EL (cell line): ENCODE results near the gene AP5M1.
"Not testable (repeated sequence)": the region's sequence is repeated elsewhere in the genome, so short reads cannot be mapped to it uniquely, and the experiment has no call there.

Experiments used
- DNase-seq: peaks from one replicate; pipeline ENCODE4 v3.0.0-alpha.2; 2016

The AP5M1 gene

DNA sequence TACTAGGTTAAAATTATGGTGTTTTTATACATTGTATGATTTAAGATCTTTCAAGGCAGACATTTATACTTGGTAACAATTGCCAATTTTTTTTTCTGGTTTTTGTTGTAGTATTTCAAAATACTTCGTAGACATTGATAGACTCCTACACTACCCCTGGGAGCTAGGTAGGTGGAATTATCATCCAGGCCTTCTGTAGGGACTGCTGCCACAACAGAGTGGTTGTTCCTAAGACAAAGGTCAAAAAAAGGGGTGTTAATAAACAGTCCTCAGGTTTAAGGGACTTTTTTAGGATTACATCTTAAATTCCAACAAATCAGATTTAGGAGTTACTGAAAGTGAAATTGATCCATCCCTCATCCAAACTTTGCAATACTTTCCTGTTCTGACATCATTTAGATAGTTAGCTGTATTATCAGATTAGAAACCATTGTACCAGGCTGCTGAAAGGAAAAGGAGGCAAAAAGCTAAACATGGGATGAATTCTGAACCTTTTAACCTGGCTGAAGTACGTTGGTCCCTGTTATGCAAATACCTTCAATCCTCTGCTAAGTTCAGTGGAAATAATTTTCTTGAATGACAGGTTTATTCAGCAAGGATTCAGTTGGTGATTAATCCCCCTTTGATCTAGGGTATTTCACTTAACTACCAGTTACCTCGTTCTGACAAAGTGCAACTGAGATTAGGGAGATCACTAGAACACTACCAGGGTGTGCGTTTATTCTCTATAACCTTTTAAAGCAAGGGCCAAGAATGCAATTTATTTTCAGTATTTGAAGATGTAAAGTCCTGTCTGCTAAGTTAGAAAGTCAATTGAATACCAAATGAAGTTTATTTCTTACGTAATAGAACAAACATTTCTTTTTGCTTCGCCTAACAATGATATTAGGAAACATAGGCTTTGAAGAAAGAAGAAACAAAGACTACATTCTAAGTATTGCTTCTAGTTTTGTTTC is 23.2 kb downstream of the AP5M1 start:
- no peak for DNase-seq

DNA sequence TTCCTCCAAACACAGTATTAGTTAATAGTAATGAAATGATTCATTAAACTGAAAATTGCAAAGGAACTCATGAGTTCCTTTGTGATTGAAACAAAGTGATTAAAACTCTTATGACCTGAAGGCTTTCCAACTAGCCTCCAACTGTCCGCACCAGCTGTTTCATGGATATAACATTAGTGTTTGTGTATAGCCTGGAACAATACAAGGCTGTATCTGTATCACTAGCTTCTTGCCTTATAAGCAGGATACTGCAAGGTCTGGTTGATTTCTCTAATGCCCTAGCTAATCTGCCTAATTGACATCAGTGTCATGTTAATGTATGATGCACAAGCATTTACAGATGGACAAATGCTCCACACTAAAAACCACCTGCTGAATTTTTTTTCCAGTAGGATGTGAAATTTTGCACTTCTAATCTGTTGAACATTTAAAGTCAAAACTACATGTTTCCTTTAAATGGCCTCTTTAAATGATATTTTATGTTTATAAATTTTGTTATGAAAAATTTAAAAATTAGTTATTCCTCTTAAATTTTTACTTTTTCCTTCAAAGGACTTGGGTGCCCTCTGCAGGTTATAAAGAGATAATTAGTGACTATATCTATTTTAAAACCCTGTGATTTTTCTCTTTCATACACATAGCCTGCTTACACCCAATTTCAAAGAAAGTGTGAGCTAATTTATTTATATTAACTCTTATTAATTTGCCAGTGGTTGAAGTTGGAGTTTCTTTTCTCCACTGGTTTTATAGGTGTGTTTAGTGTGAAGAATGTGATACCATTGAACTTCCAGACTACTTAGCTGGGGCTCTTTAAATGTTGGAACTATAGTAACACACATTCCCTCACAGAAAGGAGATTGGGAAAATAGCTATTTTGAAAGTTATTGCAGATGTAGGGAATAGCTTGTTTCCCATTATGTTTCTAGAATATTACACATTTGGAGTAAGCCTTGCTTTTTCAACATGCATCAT is 25.4 kb downstream of the AP5M1 start:
- DNase-seq = peak; percentile 8

DNA sequence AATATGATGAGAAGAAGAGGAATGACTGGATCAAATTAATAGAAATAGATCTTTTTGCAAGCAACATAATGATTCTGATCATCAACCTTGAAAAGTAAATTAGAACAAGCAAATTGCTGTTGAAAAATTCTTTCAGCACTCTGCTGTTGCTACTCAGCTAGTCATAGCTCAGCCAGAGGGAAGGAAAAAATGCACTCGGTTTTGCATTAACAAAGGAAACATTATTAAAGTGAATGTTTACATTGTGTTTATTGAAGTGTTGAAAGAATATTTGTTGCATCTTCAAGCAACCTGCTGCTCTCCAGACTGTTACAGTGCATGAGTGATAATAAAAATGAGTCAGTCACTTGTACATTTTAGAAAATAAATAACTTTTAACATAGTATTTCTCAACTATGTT is 26.5 kb downstream of the AP5M1 start:
- DNase-seq = no peak

DNA sequence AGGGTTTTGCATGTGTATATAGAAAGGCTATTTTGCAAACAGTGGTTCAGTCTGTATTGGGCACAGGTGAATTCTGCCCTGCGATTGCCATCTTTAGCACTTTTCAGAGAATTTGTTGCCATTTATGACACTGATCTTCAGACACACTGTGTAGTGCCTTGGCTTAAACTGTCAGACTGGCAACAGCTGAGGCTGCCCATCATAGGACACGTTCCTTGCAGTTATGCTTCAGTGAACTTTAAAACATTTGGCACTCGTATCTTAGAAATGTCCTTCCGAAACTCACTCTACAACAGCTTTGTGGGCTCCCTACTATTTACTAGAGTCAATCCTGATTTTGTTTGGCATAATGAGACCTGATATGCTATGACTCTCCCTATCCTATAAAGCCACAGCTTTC is 29.1 kb downstream of the AP5M1 start:
- no peak for DNase-seq

DNA sequence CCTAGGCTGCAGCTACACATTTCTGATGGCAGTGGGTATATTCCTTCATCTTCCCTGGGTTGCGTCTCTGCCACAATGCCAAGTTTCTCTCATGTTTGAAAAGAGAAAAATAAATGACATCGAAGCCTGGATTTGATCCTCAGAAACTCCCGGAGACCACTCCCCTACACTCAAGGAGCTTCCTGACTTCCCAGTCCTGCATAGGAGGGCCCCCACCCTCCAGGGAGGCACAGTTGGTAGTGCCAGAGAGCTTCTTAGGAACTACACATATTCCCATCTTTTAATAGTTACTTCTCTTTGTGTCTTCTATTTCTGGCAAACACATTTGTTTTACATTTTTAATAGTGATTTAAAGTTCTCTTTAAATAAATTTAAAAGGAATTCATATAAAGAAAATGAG is 30.7 kb downstream of the AP5M1 start:
- DNase-seq = no peak

DNA sequence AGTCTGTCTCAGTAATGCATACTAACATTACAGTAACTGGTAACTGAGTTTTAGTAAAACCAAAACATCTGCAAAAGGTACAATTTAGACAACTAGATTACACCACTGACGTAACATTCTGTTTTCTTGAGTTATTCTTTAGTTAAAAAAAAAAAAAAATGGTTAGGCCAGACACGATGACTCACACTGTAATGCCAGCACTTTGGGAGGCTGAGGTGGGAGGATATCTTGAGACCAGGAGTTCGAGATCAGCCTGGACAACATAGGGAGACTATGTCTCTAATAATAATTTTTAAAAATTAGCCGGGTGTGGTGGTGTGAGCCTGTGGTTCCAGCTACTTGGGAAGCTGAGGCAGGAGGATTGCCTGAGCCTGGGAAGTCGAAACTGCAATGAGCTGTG is 34.1 kb downstream of the AP5M1 start:
- DNase-seq = peak; percentile 4

DNA sequence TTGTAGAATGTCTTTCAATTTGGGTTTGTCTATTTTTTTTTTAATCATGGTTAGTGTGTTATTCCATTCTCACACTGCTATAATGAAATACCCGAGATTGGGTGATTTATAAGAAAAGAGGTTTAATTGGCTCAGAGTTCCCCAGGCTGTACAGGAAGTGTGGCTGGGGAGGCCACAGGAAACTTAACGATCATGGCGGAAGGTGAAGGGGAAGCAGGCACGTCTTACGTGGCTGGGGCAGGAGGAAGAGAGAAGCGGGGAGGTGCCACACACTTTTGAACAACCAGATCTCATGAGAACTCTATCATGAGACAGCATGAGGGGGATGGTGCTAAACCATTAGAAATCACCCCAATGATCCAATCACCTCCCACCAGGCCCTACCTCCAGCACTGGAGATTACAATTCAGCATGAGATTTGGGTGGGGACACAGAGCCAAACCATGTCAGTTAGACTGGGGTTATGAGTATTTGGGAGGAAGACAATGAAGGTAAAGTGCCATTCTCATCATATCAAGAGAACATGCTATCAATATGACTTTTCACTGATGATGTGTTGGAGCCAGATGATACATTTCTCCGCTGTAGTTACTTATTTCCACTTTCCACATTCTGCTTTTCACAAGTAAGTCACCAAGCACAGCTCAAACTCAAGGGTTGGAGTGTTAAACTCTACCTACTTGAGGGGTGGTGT is 45.8 kb downstream of the AP5M1 start:
- no peak for DNase-seq

DNA sequence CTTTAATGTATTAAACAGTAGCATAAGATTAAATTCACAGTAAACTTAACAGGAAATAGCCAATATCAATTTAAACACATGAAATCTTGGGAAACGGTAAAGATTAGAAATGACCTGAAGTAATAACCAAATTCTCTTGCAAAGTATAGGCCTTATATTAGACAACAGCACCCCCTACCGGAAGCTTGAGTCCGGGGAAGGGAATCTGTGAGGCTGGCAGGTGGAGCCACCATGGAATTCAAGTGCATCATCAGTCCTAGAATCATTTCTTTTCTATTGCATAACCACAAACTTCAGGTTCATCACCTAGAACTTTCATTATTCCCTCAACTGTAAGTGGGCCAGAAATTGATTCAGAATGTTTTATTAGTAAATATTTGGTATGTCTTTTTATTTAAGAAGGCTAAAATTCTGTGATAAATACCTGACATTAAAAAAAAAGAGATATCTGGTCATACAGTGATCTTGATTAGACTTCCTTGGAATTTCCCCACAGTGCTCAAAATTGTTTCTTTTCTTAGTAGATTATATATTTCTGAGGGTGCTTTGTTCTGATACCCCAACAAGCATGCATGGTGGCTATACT is 48.6 kb downstream of the AP5M1 start:
- peak; percentile 72 for DNase-seq

DNA sequence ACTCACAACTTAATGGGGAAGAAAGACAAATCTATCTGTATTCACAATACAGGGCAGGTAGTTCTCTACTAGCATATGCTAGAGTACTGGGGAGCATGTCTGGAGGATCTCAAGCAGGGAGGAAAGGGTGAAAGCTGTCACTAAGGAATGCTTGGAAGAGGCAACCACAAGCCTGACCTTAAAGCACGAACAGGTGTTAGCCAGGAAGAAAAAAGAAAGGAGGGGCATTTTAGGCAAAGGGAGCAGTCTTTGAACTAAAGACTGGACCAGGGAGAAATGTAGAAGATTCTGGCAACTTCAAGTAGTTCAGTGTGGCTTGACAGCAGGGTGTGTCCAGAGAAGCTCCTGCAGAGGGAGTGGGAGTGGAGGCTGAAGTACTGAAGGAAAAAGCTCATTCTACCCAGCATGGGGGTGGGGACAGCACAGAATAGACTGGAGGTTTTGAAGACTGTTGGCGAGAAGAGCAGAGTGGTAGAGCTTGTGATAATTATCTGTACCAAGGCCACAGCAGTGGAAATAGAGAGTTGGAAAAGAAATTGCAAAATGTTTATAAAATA is 50.9 kb downstream of the AP5M1 start:
- DNase-seq = no peak

DNA sequence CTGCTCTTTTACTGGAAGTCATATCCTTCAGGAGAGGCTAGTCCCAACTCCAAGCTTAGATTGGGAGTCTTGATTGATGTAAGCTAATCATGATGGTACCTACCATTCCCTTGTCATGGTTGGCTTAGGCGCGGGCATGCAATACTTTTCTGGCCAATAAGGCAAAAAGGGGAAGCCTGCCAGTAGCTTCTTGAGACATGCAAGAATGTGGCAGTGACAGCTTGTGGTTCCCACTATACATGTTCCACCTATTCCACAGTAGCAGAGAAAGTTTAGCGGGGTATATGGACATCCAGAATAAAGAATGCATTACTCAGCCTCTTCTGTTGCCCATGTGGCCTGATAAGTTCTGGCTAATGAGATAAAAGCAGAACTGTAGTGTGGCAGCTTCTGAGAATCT is 55.0 kb downstream of the AP5M1 start:
- no peak for DNase-seq

DNA sequence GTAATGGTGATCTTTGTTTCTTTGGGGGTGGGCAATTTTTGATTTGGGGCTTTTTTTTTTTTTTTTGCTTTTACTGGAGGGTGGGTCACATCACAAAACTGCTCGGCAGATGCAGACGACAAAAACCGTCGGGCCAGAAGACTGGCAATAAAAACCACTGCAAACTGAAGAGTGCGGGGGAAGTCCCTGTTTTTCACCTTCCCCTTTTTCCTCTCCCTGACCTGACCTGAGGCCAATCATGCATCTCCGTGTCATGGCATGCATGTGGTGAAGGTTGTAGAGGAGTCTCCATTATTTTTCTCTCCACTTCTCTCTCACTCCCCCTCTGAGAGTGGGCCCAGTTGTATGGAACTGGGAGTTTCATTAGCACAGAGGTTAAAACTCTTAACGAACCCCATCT is 57.5 kb downstream of the AP5M1 start:
- DNase-seq = no peak

DNA sequence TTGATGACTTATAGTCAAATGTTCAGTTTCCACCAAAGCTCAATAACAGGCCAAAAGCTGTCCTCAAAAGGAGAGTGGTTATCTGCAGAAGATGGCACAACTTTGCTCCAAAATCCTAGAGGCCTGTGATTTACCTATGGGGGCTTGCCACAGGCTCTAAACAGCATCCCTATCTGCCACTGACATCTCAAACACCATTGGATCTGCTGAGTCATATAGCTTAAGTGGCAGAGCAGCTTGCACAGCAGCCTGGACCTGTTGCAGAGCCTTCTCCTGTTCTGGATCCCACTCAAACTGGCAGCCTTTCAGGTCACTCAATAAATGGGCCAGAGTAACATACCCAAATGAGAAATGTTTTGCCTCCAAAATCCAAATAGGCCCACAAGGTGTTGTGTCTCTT is 61.1 kb downstream of the AP5M1 start:
- no peak for DNase-seq

DNA sequence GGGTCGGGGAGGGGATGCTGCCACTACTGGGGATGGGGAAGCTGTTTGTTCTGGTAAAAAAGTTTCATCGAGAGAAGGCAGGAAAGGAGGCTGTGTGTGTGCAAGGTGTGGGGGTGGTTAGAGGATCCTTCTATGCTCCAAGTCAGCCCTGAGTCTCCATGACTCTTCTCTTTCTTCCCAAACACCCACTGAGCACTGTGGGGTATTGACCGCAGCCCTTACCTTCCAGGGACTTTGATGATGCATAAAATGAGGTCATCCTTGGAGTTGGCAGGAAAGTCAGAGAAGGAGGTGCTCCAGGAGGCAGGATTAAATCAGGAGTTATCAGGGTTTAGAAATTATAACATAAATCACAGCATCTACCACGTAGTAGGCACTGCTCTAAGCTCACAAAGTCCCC is 63.7 kb downstream of the AP5M1 start:
- not testable (repeated sequence) for DNase-seq

DNA sequence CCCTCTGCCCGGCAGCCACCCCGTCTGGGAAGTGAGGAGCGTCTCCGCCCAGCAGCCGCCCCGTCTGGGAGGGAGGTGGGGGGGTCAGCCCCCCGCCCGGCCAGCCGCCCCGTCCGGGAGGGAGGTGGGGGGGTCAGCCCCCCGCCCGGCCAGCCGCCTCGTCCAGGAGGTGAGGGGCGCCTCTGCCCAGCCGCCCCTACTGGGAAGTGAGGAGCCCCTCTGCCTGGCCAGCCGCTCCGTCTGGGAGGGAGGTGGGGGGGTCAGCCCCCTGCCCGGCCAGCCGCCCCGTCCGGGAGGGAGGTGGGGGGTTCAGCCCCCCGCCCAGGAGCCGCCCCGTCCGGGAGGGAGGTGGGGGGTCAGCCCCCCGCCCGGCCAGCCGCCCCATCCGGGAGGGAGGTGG is 65.0 kb downstream of the AP5M1 start:
- not testable (repeated sequence) for DNase-seq

DNA sequence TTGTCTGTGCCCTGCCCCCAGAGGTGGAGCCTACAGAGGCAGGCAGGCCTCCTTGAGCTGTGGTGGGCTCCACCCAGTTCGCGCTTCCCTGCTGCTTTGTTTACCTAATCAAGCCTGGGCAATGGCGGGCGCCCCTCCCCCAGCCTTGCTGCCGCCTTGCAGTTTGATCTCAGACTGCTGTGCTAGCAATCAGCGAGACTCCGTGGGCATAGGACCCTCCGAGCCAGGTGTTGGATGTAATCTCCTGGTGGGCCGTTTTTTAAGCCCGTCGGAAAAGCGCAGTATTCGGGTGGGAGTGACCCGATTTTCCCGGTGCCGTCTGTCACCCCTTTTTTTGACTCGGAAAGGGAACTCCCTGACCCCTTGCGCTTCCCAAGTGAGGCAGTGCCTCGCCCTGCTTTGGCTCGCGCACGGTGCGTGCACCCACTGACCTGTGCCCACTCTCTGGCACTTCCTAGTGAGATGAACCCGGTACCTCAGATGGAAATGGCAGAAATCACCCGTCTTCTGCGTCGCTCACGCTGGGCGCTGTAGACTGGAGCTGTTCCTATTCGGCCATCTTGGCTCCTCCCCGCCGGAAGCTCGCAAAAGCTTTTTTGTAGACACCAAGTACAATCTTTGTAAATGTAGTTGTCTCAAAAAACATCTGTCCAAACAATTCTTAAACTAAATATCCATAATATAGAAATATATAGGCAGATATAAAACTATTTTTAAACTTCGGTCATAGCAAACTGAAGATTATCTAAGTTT is 75.0 kb downstream of the AP5M1 start:
- DNase-seq = not testable (repeated sequence)

DNA sequence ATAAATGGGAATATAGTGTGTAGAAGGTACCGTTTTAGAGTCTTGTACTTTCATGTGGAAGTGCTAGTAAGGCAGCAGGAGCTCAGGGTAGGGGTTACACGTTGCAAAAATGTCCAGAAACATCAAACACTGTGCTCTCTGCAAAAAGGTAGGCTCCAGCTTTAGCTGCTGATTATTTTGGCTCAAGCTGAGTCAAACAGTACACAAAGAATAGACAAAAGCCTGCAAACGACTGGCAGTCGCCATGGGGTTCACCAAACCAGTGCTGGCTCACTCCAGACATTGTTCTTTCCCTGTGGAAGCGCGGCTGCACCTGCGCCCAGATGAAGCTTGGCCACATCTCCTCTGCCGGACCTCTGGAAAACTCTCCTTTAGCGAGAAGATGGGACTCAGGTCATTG is 76.3 kb downstream of the AP5M1 start:
- DNase-seq = no peak

DNA sequence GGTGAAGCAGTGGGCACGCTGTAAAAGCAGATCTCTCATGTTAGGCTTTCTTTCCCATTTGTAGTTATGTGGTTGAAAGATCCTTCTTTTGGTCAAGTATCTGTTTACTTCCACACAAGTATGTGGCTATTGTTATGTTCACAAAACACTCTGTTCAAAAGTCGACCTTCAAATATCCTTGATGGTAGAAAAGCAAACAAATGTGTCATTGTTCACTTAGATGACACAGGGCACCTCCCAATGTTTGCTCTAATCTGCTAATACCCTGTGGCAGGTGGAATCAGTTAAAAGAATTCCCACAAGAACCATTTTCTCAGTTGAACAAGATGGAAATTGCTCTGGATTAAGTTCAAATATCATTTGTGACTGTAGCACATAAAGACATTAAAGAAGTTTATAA is 78.0 kb downstream of the AP5M1 start:
- no peak for DNase-seq
